Neural cell (in vitro differentiated cells): ENCODE results near the gene GRIP1.

ENCODE experiments used
- CTCF ChIP-seq: fragments of 450-650 bp; IDR thresholded peaks from 2 replicates; pipeline ENCODE4 v1.5.1; 2014; ENCODE audit warnings: antibody characterized with exemption, mild to moderate bottlenecking, moderate library complexity; ENCODE audit not compliant: poor library complexity, severe bottlenecking
- EP300 ChIP-seq: fragments of 450-650 bp; conservative IDR thresholded peaks from 2 replicates; pipeline ENCODE4 v1.6.1; 2014; ENCODE audit warnings: antibody characterized with exemption, mild to moderate bottlenecking, moderate library complexity; ENCODE audit not compliant: poor library complexity, severe bottlenecking
- EZH2 ChIP-seq: fragments of 200-600, 300-800 bp; shearing (Covaris generic), sonication (generic); IDR thresholded peaks from 2 replicates; pipeline ENCODE4 v1.6.1; 2014; ENCODE audit warnings: antibody characterized with exemption, low read length, borderline replicate concordance, mild to moderate bottlenecking; ENCODE audit not compliant: insufficient read depth, poor library complexity, severe bottlenecking

- TF ChIP-seq CTCF (no peak), EZH2 (no peak), EP300 (no peak)
Observed at GRCh38 chr12:66516133-66516532, 162.7 kb downstream of the GRIP1 start.
